ENCODE data around the gene CCM2.

Gene CCM2

GRCh38 chr7:44987457-44987856 lies 12.5 kb upstream of the CCM2 start:
- TF ChIP-seq SIN3A (IDR thresholded peaks at IDR 0.05; ENCODE audit: borderline replicate concordance, insufficient read depth, low read length) (no peak), POLR2AphosphoS5 (IDR thresholded peaks at IDR 0.05; ENCODE audit: low read depth, low read length) (no peak), REST (IDR thresholded peaks at IDR 0.05; ENCODE audit: insufficient read depth in 1 of 2, low read depth in 2 of 2, low read length in 2 of 2) (no peak)

GRCh38 chr7:44987996-44988395 lies 12.0 kb upstream of the CCM2 start:
- TF ChIP-seq REST (IDR thresholded peaks at IDR 0.05; ENCODE audit: insufficient read depth in 1 of 2, low read depth in 2 of 2, low read length in 2 of 2) (no peak), TAF1 (IDR thresholded peaks at IDR 0.05; ENCODE audit: borderline replicate concordance, insufficient read depth, low read length) (no peak), POLR2AphosphoS5 (IDR thresholded peaks at IDR 0.05; ENCODE audit: low read depth, low read length) (no peak), FOXP2 (optimal IDR thresholded peaks at IDR 0.05; ENCODE audit: borderline replicate concordance, extremely low read depth, extremely low read length, insufficient read depth) (no peak), SIN3A (IDR thresholded peaks at IDR 0.05; ENCODE audit: borderline replicate concordance, insufficient read depth, low read length) (no peak)

GRCh38 chr7:44988701-44989100 lies 11.3 kb upstream of the CCM2 start:
- TF ChIP-seq TAF1 (IDR thresholded peaks at IDR 0.05; ENCODE audit: borderline replicate concordance, insufficient read depth, low read length) (no peak), REST (IDR thresholded peaks at IDR 0.05; ENCODE audit: insufficient read depth in 1 of 2, low read depth in 2 of 2, low read length in 2 of 2) (no peak), FOXP2 (optimal IDR thresholded peaks at IDR 0.05; ENCODE audit: borderline replicate concordance, extremely low read depth, extremely low read length, insufficient read depth) (no peak), POLR2AphosphoS5 (IDR thresholded peaks at IDR 0.05; ENCODE audit: low read depth, low read length) (no peak), SIN3A (IDR thresholded peaks at IDR 0.05; ENCODE audit: borderline replicate concordance, insufficient read depth, low read length) (no peak)

GRCh38 chr7:44989132-44989531 lies 10.9 kb upstream of the CCM2 start:
- TF ChIP-seq FOXP2 (optimal IDR thresholded peaks at IDR 0.05; ENCODE audit: borderline replicate concordance, extremely low read depth, extremely low read length, insufficient read depth) (no peak), TAF1 (IDR thresholded peaks at IDR 0.05; ENCODE audit: borderline replicate concordance, insufficient read depth, low read length) (no peak), SIN3A (IDR thresholded peaks at IDR 0.05; ENCODE audit: borderline replicate concordance, insufficient read depth, low read length) (no peak), POLR2AphosphoS5 (IDR thresholded peaks at IDR 0.05; ENCODE audit: low read depth, low read length) (no peak), REST (IDR thresholded peaks at IDR 0.05; ENCODE audit: insufficient read depth in 1 of 2, low read depth in 2 of 2, low read length in 2 of 2) (no peak)

All from PFSK-1 (cell line).